GM12891 (cell line): ENCODE data around the gene CFC1B.
"Not testable (repeated sequence)": the region's sequence is repeated elsewhere in the genome, so short reads cannot be mapped to it uniquely, and the experiment has no call there.

Experiments used
- PAX5 ChIP-seq: IDR thresholded peaks from 2 replicates; pipeline ENCODE4 v1.6.1; 2011; ENCODE audit warnings: low read length, moderate library complexity, mild to moderate bottlenecking; ENCODE audit not compliant: insufficient read depth, severe bottlenecking
- POLR2A ChIP-seq: IDR thresholded peaks from 2 replicates; pipeline ENCODE4 v1.6.1; 2011; ENCODE audit warnings: low read depth, low read length, control low read depth
- POLR2AphosphoS5 ChIP-seq: IDR thresholded peaks from 2 replicates; pipeline ENCODE4 v1.6.1; 2011; ENCODE audit warnings: low read depth, low read length, control low read depth
- POU2F2 ChIP-seq: IDR thresholded peaks from 2 replicates; pipeline ENCODE4 v1.6.1; 2011; ENCODE audit warnings: low read depth, mild to moderate bottlenecking, control low read depth, low read length, moderate library complexity
- SPI1 ChIP-seq: IDR thresholded peaks from 2 replicates; pipeline ENCODE4 v1.6.1; 2011; ENCODE audit warnings: low read depth, low read length, control low read depth
- TAF1 ChIP-seq: IDR thresholded peaks from 2 replicates; pipeline ENCODE4 v1.6.1; 2011; ENCODE audit warnings: low read depth, low read length, control low read depth

GRCh38 chr2:130529545-130529944 lies 8.5 kb downstream of the CFC1B start:
- not testable (repeated sequence) for TF ChIP-seq POLR2A, SPI1, POLR2AphosphoS5, TAF1, PAX5, POU2F2
